Activated T-helper 1 cell treated with anti-CD3 and anti-CD28 coated beads, Interleukin-2, amount 50 U/mL, for 16 hours (primary cell): Measurements from ENCODE around the gene ANGPTL8.

Source experiments
- DNase-seq, 2 donors: peaks; one replicate each; pipeline ENCODE4 v3.0.0-alpha.2; 2020; ENCODE audit warnings: low read depth in 1 of 2, low spot score in 1 of 2

ANGPTL8 gene

GRCh38 chr19:11260996-11261395 lies 21.6 kb downstream of the ANGPTL8 start:
- DNase-seq = no peak

DNA sequence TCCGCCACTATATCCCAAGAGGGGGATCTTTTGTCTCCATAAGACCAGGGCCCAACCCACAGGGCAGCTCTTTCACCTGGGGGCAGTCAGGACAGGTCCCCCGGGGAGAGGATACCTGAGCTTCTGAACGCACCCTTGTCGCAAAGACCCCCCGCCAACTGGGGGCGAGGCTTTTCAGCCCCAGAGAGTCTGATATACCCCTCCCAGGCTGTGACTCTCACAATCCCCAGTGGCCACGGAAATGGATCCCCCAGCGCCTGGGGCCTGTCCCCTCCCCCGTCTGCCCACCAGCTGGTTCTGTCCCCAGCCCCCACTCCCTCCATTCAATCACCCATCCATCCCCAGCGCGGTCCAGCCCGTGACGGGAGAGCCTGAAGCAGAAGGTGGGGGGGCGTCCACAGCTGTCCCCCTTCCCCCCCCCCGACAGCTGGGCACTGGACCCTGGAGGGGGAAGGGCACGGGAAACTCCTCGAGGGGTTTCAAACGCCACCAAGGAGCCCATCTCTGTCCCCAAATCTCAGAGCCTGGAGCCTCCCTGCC lies 22.1 kb downstream of the ANGPTL8 start:
- DNase-seq = no peak

GRCh38 chr19:11261971-11262839 lies 22.8 kb downstream of the ANGPTL8 start, which contains the start of gene DOCK6:
DOCK6 (minus strand) TSS chr19:11262524; CDS start chr19:11262440, 84 bp downstream.
- no peak for DNase-seq

- no peak for DNase-seq
Observed at GRCh38 chr19:11263726-11264125, 24.3 kb downstream of the ANGPTL8 start.

DNA sequence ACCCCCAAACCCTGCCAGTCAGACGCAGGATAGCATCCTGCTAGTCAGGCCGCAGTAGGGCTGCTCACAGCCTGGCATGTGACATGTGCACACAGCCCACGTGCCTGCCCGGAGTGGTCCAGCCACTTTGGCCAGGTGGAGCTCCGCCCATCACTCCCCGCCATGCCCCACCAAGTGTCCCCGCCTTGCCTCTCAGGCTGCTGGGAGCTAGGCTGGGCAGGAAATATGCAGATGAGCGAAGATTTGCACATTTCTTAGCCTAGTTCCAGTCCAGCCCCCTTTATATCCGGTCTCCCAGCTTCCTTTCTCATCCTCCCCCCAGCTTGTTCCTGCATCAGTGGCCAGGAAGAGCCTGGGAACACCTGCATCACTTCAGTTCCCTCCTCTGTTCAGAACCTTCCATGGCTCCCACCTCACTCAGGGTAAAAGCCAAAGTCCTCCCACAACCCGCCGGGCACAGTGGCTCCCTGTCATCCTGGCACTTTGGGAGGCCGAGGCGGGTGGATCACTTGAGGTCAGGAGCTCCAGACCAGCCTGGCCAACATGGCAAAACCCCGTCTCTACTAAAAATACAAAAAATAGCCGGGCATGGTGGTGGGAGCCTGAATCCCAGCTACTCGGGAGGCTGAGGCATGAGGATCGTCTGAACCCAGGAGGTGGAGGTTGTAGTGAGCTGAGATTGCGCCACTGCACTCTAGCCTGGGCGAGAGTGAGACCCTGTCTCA lies 25.2 kb downstream of the ANGPTL8 start:
- DNase-seq = no peak

- no peak for DNase-seq
Observed at GRCh38 chr19:11265177-11265784, 25.9 kb downstream of the ANGPTL8 start.

DNA sequence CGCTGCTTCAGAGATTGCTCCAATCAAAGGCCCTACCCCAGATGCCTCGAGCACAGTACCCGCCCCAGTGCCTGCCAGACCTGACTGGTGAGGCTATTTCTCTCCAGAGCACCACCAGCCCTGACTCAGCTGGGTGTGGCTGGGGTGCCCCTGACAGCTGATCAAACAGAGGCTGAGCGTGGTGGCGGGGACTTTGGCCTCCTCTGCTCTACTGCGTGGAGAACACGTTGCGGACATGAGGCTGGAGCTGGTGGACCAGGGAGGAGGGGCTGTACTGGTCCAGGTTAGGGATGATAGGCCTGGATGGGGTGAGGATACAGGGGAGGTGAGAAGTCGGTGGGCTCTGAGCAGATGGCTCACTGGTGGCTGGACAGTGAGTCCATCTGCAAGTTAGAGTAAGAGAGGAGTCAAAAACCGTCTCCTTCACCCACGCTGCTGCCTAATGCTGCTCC lies 26.4 kb downstream of the ANGPTL8 start:
- no peak for DNase-seq

- no peak for DNase-seq
Observed at GRCh38 chr19:11267316-11268085, 28.1 kb downstream of the ANGPTL8 start.

DNA sequence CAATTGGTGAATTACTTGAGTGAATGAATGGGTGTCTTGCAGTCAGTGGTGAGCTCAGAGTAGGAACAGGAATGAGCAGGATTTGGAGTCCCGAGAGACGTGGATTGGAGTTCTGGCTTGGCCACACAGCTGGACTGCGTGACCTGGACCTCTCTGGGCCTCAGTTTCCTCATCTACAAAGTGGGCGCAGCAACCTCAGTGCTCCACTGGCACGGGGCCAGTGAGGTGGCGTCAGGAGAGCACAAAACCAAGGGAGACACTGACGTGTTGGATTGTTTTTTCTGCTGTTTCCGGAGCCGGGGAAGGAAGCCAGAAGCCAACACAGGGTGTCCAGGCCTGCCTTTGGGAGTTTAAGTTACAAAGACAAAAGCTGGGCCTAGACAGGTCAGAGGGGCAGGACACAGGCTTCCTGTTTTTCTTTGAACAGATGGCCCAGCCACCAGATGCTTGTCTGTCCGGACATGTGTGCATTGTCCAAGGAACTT lies 29.4 kb downstream of the ANGPTL8 start:
- DNase-seq = no peak

- no peak for DNase-seq
Observed at GRCh38 chr19:11269408-11269807, 30.0 kb downstream of the ANGPTL8 start.

DNA sequence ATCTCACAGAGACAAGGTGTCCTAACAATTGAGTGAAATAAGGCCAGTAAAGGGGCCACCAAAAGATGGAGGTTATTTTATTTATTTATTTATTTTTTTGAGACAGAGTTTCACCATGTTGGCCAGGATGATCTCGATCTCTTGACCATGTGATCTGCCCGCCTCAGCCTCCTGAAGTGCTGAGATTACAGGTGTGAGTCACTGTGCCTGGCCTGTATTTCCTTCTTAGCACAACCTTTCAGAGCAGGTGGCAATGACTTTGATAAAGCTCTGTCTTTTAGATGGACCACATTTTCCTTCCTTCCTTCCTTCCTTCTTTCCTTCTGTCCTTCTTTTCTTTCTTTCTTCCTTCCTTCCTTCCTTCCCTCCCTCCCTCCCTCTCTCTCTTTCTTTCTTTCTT lies 33.9 kb downstream of the ANGPTL8 start:
- DNase-seq = no peak

GRCh38 chr19:11273989-11274388 lies 34.6 kb downstream of the ANGPTL8 start:
- no peak for DNase-seq

GRCh38 chr19:11274533-11275086 lies 35.2 kb downstream of the ANGPTL8 start:
- DNase-seq = no peak

DNA sequence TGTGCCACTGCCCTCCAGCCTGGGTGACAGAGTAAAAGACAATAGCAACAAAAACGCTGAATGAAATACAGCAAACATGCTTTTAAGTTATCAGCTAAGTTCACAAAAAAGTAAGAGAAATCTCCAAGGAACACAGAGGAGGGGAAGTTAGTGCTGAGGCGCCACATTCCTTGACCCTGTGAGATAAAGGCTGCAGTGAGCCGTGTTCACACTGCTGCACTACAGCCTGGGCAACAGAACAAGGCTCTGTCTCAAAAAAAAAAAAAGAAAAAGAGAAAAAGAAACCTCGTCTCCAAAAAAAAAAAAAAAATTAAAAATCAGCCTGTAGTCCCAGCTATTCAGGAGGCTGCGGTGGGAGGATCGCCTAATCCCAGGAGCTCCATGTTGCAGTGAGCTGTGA lies 39.3 kb downstream of the ANGPTL8 start:
- no peak for DNase-seq

- no peak for DNase-seq
Observed at GRCh38 chr19:11279505-11280236, 40.3 kb downstream of the ANGPTL8 start.

DNA sequence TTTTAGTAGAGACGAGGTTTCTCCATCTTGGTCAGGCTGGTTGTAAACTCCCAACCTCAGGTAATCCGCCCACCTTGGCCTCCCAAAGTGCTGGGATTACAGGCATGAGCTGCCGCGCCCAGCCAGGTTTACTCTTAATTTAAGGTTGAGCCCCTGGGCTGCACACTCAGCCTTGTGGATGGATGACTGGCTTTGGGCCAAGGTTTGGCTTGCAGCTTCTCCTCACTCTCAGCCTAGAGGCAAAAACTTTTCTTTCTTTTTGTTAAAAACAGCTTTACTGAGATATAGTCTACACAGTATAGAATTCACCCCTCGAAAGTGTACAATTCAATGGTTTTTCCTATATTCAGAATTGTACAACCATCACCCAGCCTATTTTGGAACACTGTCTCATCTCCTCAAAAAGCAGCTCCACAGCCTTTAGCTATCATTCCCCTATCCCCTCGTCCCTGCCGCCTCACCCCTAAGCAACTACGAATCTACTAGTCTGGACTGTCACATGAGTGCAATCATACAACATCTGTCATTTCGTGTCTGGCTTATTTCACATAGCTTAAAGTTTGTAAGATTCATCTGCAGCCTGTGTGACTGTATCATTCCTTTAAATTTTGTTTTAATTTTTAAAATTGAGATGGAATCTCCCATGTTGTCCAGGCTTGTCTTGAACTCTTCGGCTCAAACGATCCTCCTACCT lies 42.1 kb downstream of the ANGPTL8 start:
- no peak for DNase-seq

DNA sequence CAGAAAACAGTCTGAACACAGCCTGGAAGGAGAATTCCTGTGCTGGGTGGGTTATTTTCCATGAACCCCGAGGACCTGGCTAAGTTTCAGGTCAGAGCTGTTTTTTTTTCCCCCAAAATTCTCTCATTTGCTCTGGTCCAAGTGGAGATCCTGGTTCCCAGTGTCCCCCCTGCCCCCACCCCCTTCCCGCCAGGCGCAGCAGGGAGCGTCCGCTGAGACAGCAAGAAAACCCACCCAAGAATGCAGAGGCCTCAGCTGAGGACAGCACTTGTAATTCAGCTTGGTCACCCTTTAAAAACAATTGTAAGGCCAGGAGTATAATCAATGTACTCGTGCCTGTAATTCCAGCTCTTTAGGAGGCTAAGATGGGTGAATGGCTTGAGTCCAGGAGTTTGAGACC lies 45.1 kb downstream of the ANGPTL8 start:
- DNase-seq = no peak

GRCh38 chr19:11286312-11286974 lies 47.0 kb downstream of the ANGPTL8 start:
- DNase-seq = no peak
